ENCODE results near the gene MYO7A.

MYO7A gene

DNA sequence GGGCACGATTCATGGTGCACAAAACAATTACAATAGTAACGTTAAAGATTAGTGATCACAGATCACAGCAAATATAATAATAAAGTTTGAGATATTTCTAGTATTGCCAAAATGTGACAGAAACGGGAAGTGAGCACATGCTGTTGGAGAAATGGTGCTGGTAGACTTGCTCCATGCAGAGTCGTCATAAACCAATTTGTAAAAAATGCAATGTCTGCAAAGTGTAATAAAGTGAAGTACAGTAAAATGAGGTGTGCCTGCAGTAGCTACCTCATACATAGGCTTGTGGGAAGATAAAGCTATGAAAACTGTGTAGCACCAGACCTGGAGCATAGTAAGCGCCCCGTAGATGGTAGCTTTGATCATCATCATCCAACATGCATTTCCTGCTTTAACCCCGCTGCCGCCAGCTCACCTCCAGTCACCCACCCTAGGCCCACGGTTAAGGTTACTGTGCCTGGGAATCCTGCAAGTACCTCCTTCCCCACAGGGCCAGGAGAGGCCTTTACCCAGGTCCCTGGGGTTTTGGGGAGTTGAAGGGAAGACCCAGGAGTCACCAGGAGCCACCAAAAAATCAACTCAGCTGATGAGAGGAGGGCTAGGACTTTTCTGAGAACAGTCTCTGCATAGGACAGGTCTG is 59.2 kb downstream of the MYO7A start:
- no peak for DNase-seq

GRCh38 chr11:77187776-77188632 is 60.0 kb downstream of the MYO7A start:
- peak; percentile 3 for DNase-seq

- DNase-seq: no peak
Observed at GRCh38 chr11:77188633-77189491, 60.8 kb downstream of the MYO7A start.

DNA sequence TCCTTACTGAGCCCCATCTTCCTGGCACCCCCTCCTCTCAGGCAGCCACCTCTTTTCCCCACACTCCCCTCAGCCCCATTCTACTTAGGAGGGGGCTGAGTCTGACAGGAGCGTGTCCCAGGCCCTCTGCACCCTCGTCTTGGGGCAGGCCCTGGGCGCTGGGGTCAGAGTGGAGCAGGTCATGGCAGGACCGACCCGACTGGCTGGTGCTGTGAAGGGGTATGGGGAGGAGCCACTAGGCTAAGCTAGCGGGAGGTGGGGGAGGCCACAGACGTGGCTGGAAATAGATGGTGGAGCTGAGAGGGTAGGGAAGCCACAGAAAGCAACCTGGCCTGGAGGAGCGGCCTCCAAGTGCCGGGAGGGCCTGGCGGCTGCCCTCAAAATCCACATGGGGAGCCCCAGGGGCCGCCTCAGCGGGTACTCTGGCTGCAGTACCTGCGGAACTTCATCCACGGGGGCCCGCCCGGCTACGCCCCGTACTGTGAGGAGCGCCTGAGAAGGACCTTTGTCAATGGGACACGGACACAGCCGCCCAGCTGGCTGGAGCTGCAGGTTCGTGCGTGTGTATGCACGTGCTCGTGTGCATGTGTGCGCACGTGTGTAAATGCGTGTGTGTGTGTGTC is 61.7 kb downstream of the MYO7A start:
- DNase-seq: no peak

DNA sequence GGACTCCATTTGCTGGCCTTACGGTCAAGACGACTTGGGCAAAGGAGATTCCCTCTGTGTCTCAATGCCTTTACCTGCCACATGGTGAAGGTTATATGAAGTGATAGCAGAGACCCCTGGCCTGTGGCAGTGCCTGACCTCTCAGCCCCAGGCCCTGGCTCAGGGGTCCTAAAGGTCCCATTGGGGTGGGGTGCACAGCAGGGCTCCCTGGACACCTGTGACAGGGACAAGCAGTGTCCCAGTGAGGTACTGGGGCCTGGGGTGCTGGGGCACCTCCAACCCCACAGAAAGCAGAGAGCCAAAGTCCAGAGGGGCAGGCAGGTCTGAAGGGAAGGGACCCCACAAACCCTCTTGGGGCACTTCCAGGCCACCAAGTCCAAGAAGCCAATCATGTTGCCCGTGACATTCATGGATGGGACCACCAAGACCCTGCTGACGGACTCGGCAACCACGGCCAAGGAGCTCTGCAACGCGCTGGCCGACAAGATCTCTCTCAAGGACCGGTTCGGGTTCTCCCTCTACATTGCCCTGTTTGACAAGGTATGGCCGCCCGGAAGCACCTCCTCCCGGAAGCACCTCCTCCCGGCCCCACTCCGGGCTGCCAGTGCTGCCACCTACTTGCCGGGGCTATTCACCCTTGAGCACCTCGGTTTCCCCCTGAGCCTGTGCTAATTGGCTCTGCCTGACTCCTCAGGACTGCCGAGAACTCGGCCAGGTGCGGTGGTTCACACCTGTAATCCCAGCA is 62.5 kb downstream of the MYO7A start:
- DNase-seq: no peak

DNA sequence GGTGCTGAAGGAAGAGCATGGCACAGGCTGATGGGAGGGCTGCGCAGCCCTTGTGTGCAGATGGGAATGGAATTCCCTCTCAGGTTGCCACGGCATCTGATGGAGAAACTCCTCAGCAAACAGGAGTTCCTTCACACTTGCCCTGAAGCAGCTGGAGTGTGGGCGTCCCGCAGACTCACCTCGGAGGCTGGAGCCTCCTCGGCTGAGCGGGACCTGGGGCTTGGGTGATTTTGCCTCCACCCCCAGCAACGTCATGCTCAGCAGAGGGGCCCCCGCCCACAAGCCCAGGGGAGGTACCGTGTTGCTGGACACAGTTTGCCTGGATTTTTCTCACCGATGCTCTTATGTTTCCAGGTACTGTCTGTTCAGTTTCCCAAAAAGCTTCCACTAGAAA is 63.4 kb downstream of the MYO7A start:
- DNase-seq: no peak

- DNase-seq: peak; percentile 18
Observed at GRCh38 chr11:77191823-77192495, 63.9 kb downstream of the MYO7A start.

DNA sequence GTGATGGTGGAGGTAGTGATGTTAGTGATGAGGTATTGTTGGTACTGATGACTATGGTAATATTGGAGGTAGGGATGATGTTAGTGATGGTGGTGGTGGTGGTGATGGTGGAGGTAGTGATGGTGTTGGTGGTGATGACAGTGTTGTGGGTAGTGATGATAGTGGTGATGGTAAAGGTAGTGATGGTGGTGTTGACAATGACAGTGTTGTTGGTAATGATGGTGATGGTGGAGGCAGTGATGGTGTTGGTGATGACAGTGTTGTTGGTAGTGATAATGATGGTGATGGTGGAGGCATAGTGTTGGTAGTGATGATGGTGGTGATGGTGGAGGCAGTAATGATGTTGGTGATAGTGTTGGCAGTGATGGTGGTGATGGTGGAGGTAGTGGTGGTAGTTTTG is 65.1 kb downstream of the MYO7A start:
- DNase-seq: no peak

GRCh38 chr11:77193911-77194830 is 66.1 kb downstream of the MYO7A start:
- no peak for DNase-seq

DNA sequence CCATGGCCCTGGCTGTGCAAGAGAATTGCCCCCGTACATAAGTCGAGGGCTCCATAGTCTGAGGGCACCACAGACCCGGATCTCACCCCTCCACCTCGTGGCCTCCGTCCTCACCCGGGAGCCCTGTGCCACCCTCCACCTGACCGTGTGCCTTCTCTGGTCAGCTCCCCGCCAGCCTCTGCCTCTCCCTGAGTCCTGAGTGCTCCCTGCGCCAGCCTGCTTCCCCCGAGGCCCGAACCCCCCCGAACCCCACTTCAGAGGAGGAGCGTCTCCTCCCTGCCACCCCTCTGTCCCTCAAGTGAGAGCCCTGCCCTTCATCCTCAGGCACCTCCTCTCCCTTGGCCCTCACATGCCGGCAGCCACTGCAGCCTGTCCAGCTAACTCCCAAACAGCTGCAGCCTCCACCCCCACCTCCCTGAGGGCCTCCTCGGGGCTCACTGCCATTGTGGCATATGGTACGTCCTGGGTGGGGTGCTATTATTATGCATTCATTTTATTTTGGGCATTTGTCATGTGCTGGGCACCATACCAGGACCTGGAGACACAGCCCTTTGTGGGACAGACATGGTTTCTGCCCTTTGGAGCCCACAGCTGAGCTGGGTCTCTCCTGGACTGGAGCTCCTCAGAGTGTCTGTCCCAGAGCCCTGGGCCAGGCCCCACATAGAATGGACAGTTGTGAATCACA is 67.2 kb downstream of the MYO7A start:
- DNase-seq: no peak

- DNase-seq: no peak
Observed at GRCh38 chr11:77196961-77197360, 68.9 kb downstream of the MYO7A start.

GRCh38 chr11:77197626-77198320 is 69.7 kb downstream of the MYO7A start:
- no peak for DNase-seq

GRCh38 chr11:77198440-77198849 is 70.4 kb downstream of the MYO7A start:
- DNase-seq: no peak

DNA sequence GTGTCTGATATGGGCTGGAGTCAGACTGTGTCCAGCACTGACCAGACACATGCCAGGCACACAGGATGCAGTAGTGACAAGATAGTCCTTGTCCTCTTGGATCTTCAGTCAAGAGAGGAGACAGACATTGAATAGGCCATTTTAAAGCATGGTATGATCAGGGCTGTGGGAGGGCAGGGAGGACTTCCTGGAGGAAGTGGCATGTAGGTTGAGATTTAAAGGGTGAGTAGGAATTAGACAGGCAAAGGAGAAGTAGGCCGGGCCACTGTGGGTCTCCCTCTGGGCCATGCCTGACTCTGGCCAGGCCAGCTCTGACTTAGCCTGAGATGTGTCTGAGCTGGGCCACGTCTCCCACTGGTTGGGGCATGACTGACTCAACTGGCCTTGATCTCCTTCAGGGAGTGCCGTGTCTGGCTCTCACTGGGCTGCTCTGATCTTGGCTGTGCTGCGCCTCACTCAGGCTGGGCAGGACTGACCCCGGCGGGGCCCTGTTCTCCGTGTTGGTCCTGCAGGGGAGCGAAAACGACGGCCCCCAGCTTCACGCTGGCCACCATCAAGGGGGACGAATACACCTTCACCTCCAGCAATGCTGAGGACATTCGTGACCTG is 71.2 kb downstream of the MYO7A start:
- DNase-seq: no peak

DNA sequence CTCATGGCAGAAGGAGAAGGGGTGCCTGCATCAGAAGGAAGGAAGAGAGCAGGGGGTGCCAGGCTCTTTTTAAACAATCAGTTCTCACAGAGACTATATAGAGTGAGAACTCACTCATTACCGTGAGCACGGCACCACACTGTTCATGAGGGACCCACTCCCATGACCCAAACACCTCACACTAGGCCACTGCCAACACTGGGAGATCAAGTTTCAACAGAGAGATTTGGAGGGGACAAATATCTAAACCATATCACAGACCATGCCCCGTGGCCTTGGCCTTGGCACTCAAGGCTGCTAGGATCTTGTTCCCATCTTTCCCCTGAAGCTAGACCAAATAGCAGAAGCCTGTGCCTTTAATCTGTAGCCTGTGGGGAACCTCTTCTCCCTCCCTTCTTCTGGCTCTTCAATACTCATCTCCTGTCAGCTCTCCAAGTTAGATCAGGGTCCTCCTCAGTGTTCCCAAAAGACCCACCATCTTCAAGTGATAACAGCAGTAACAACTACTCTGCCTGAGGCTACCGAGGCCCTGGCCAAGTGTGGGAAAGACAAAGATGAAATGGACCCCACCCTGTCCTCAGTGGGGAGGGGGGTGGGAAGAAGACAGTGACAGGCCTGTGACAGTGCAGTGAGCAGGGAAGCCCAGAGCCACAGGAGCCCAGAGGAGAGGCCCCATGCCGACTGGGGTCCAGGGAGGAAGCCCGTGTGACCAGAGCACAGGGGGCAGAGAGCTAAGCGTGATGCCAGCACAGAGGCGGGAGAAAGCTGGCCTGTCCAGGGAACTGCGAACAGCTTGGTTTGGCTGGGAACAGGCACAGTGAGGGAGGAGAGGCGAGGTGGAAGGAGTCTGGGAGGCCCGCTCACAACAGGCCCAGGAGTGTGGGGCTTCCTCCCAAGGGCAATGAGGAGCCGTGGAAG is 72.6 kb downstream of the MYO7A start:
- no peak for DNase-seq

GRCh38 chr11:77201370-77201769 is 73.3 kb downstream of the MYO7A start:
- no peak for DNase-seq

DNA sequence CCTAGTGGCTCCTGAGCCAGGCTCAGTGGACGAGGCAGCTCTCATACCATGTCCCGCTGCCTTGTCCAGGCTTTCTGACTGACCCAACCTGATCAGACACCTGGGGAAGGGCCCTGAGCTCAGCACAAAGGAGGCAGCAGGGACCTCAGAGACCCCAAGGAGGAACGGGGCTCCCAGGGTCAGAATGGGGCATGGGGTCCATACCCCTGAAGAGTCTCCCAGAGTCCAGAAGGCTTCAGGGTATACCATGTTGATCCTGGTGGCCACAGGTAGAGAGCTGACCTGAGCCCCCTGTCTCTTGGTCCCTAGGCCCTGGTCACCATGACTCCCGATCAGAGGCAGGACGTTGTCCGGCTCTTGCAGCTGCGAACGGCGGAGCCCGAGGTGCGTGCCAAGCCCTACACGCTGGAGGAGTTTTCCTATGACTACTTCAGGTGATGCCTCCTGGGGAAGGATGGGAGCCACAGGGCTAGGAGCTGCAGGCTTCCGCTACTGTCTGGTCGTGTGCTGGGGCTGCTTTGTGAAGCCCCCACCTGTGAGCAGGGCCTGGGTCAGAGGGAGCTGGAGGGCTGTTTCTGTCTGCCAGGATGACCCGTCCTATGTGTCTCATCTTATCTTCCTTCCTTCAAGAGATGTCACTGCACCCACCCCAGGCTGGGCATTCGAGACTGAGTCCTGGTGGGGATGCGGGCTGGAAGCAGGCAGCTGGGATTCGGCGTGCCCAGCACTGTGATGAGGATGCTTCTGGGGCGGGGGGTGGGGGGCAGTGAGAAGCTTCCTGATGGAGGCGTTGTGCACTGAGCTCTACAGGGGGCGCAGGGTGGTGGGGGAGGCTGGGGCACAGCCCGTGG is 74.2 kb downstream of the MYO7A start:
- no peak for DNase-seq
